GM19372 (cell line): Measurements from ENCODE around the gene CENPX.
"Not testable (repeated sequence)": the region's sequence is repeated elsewhere in the genome, so short reads cannot be mapped to it uniquely, and the experiment has no call there.

ENCODE experiments used
- ATAC-seq: cut with Tn5 transposase; IDR thresholded peaks from one replicate; pipeline ENCODE4 v1.9.1; 2021; ENCODE audit warnings: mild to moderate bottlenecking, low read depth, moderate library complexity; ENCODE audit not compliant: unreplicated experiment

Gene CENPX

DNA sequence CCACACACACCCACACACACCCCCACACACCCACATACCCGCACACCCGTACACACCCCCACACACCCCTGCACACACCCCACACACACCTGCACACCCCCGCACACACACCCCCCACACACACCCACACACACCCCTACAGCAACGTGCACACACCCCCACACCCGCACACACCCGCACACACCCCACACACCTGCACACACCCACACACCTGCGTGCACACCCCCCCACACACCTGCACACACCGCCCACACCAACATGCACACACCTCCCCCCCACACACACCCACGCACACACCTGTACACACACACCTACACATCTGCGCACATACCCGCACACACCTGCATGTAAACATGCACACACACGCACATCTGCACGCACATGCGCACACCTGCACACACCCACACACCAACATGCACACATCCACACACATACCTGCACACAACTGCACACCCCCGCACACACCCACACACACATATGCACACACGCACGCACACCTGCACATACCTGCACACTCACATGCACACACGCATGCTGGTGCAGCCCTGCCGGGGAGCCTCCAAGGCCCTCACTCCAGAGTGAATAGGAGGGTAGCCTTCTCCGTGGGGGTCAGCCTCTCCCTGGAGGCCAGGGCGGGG, 37.8 kb downstream of the CENPX start:
- no peak for ATAC-seq

DNA sequence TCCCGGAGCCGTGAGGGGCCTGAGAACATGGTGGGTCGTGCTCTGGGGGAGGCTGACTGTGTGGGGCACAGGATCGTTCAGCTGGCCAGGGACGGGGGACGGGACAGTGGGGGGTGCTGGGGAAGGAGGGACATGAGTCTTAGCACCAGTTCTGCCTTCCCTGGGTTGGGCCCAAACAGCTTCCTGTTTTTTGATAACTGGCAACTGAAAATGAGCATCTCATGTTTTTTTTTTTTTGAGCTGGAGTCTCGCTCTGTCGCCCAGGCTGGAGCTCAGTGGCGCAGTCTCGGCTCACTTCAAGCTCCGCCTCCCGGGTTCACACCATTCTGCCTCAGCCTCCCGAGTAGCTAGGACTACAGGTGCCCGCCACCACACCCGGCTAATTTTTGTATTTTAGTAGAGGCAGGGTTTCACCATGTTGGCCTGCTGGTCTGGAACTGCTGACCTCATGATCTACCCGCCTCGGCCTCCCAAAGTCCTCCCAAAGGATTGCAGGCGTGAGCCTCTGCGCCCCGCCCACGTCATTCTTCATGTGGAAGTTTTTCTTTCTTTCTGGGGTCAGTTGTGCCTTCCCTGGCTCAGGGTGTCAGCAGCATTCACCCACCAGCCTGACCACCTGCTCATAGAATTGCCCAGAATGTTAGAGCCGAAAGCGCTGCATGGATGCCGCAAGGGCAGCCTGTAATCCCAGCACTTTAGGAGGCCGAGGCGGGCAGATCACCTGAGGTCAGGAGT, 38.9 kb downstream of the CENPX start:
- ATAC-seq: no peak

DNA sequence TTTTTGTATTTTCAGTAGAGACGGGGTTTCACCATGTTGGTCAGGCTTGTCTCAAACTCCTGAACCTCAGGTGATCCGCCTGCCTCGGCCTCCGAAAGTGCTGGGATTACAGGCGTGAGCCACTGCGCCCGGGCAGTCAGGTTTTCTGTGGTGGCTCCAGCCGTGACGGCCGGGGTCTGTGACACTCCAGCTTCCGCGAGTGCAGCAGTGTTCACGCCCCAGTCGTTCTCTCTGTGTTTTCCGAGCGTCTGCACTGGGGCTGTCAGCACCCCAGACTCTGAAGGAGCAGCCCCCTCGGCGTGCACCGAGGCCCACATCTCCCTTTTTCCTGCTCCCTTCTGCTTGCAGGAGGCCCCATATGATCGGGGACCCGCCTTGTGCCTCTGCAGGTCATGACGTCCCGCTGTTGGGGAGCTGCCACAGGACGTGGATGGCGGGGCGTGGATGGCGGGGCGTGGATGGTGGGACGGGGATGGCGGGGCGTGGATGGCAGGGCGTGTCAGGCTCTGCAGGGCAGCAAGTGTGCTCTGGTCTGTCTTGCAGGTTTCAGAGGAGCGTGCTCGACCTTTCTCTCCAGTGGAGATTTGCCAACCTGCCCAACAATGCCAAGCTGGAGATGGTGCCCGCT, 39.6 kb downstream of the CENPX start:
- no peak for ATAC-seq

DNA sequence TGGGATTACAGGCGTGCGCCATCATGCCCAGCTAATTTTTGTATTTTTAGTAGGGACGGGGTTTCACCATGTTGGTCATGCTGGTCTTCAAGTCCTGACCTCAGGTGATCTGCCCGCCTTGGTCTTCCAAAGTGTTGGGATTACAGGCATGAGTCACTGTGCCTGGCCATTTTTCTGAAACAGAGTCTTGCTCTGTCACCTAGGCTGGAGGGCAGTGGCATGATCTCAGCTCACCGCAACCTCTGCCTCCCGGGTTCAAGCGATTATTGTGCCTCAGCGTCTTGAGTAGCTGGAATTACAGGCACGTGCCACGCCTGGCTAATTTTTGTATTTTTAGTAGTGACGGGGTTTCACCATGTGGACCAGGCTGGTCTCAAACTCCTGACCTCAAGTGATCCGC, 41.2 kb downstream of the CENPX start:
- ATAC-seq: not testable (repeated sequence)

DNA sequence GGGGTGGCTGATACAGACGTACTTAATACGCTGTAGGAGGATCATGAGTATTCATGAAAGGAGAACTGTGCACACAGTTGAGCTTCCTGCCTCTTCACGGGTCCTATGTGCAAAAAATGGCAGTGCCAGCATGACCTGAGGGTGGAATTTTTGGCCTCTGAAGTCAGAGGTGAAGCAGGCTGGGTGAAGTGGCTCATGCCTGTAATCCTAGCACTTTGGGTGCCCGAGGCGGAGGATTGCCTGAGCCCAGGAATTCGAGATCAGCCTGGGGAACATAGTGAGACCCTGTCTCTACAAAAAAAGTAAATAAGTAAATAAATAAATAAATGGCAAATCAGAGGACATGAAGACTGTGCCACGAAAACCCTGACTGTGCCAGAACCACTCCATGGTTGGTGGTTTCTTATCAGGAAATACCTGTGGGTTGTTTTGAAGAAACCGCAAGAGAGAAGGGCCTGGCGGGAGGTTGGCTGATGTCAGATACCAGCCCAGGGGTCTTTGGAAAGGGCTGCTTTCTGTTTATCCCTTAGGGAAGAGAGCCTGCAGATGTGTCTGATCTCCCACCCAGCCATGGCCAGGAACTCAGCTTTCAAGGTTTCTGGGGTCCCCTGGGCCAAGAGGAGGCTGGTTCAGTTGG, 41.9 kb downstream of the CENPX start:
- no peak for ATAC-seq

DNA sequence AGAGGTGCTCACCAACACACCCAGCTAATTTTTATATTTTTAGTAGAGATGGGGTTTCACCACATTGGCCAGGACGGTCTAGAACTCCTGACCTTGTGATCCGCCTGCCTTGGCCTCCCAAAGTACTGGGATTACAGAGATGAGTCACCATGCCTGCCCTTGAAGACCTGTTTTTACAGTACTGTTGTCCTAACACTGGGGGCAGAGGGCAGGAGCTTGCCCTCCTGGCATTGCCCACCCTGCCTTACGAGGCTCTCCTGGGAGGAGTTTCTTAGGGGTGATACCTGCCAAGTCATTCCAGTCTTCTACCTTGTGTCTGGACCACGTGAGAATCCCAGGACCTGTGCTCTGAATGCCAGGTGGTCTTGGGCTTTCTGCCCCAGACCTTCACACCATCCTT, 42.6 kb downstream of the CENPX start:
- no peak for ATAC-seq

DNA sequence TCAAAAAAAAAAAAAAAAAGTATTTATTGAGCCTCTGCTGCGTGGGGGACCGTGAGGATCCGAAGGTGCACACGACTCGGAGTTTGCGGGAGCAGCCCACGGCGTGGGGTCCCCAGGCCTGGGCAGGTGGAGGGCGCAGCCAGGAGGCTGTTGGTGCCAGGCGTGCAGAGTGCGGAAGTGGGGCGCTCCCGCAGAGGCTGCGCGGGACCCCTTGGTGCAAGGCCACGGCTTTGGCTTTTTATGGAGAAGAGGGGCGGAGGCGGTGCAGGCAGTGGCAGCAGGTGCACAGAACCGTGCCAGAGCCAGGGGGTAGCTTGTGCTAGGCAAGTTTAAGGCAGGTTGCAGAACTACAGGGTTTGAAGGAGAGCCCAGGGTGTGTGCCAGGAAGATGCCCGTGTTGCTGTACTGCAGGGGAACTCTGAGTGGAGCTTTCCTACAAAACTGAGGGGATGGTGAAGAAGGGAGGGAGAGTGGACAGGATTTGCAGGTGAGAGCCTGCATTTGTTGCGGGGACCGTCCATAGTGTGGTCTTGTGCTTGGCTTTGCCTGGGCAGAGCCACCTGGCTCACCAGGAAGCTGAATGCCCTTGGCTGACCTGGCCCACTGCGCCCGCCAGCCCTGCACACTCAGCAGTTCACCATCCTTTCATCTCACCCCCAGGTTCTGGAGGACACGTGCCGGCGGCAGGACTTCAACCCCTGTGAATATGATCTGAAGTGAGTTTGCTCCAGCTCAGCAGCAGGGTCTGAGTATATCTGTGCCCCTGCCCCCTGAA, 44.0 kb downstream of the CENPX start:
- ATAC-seq: no peak

DNA sequence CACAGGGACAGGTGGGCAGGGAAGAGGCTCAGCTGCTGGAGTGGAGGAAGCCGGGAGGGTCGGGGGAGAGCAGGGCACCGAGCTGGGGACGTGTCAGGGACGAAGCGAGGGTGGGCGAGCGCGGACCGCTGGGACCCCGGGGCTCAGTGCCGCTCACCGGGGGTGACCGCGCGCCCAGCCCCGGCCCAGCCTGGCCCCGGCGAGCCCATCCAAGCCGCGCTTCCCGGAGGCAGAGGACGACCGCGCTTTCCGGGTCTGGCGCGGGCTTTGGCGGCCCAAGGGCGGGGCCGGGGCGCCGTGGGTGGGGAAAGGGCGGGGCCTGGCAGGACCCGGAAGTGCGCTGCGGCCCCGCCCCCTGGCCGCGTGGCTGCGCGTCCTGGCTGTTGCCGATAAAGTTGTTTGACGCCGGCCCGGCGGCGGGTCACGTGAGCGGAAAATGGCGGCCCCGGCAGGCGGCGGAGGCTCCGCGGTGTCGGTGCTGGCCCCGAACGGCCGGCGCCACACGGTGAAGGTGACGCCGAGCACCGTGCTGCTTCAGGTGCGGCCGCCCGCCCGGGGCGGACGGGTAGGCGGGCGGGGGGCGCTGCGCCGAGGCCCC, 45.4 kb downstream of the CENPX start, which contains the start of gene ASPSCR1:
ASPSCR1 (plus strand) TSS at position 419 of the 598 bp plus-strand sequence; CDS start at position 437, 18 bp downstream.
- peak; percentile 78 for ATAC-seq

DNA sequence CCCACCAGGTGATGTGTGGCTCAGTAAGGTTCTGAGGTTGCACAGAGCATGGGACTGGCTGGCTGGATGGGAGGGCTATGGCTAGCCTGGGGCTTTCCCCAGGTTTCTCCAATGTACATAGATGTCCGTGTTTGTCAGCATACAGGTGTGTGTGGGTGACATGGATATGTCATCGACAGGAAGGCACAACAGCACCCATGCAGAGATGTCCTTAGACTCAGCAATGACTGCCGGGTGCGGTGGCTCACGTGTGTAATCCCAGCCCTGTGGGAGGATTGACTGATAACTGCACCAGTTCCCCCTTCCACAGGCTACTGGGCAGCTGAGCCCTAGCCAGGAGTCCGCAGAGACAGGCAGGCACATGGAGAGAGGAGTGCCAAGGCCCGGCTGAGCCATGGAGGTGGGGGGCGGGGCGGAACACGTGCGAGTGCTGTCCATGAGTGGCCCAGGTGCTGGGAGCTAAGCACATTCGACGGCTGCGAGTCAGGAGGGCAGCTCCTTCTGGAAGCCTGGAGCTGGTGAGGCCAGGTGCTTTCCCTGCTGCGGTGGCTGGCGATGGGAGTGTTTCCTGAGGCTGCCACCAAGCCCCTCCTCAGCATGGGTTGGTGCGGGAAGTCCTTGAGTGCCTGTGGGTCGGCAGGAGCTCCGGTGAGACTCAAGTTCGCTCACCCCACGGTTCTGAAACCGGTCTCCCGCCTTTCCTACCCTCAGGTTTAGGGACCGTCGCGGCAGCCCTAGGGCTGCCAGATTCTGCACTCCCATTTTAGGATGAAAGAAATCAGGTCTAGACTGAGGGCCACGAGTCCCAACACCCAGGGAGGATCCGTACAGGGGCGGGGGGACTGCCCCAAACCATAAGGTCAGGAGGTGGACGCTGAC, 46.1 kb downstream of the CENPX start:
- no peak for ATAC-seq

DNA sequence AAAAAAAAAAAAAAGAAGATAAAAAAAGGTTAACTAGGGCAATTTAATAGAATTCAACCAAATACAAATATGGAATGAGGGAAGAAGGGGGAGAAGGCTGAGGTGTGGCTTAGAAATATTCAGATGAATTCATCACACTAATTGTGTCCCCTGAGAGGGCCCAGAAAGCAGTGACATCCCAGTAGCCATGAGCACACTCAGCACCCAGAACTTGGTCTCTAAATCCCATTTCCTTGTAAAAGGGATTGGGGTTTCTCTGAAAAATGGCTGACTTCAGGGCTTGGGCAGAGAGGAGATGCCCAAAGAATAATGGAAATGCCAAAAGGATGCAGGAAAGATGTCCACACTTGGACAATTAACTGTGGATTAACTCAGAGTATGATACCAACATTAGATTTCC, 49.2 kb downstream of the CENPX start:
- ATAC-seq: no peak

DNA sequence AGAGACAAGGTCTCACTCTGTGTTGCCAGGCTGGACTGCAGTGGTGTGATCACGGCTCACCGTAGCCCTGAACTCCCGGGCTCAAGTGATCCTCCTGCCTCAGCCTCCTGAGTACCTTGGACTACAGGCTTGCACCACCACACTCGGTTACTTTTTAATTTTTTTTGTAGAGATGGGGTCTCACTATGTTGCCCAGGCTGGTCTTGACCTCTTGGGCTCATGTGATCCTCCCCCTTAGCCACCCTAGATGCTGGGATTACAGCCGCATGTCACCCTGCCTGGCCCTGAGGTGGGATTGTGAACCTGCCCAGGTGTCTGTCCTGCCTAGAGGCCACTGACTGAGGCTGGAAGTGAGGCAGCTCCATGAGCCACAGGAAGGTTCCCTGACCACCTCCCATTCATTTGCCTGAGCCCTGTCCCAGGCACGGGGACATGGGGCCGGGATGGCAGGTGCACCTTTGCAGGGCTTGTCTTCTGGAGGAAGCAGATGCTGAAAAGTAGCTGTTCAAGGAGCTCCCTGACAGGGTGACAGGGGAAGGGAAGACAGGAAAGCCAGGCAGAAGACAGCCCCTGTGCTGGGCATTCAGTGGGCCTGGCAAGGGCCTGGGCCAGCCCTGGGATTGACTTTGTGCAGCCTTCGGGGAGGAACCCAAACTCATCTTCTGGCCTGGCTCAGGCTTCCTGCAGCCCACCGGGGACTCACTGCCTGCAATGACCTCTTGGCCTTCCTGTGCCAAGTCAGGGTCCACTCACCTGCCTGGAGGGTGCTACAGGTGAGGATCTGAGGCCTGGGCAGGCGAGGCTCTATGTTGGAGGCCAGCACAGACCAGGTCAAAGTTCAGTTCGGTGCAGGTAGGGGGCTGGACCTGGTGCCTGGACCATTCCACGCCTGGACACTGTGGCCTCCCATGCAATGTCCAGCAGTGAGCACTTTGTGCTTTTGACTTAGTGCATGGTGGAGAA, 53.5 kb downstream of the CENPX start:
- no peak for ATAC-seq
